ENCODE measurements around the gene DCDC1. TPM values are rescaled to one million over a fixed set of nuclear protein-coding genes. Genes with fewer than 3 reads are reported as not detected.

The DCDC1 gene
- total and polyA plus RNA-seq, 9 of the 15 experiments (the other 6 are each of a cell fraction or from before 2014, with no cell fraction given) = 0.05 to 0.18 (median 0.08) TPM; not detected in 3

DNA sequence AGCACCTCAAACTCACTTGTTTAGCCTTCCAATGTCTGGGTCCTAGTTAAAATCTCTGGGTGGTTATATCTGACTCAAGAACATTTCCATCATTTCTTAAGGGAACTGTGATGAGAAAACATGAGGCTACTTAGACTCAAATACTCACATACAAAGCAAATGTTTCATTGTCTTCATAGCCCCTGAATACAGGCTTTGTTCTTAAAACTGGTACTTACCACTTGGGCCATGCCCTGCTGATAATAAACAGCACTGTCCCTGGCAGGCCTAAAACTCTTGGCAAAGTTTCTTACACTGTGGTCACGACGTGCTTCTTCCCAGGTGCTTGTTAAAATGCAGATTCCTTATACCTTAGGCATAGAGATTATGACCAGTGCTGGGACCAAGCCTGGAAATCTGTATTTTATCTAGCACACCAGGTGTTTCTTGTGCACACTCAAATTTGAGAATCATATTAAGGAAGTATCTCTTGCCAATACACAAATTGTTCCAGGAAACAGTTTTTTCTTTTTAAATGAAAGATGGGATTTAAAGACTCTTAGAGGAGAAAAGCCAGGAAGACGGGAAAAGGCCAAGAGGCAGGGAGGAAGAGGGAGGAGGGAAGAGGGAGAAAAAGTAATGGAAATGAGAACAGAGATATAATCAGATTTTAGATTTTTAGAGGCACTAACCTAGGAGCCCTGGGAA is 495.5 kb downstream of the DCDC1 start:
- no peak for TF ChIP-seq GATA2 (CRISPR knock-in tag; IDR thresholded peaks at IDR 0.05)
- TF ChIP-seq ZNF436 (CRISPR knock-in tag; IDR thresholded peaks at IDR 0.05) = no peak
- no peak for TF ChIP-seq TEAD4 (IDR thresholded peaks at IDR 0.05; ENCODE audit: low read length)
- no peak for TF ChIP-seq TEAD4 (CRISPR knock-in tag; IDR thresholded peaks at IDR 0.05; ENCODE audit: borderline replicate concordance)
- no peak for TF ChIP-seq FIP1L1 (IDR thresholded peaks at IDR 0.05; ENCODE audit: low read depth, low read length, poor library complexity, severe bottlenecking)
- TF ChIP-seq ZNF311 (CRISPR knock-in tag; IDR thresholded peaks at IDR 0.05) = no peak
- no peak for TF ChIP-seq PRMT5 (CRISPR knock-in tag; IDR thresholded peaks at IDR 0.05)
- no peak for TF ChIP-seq NFATC3 (IDR thresholded peaks at IDR 0.05)
- TF ChIP-seq, protein P1, sequence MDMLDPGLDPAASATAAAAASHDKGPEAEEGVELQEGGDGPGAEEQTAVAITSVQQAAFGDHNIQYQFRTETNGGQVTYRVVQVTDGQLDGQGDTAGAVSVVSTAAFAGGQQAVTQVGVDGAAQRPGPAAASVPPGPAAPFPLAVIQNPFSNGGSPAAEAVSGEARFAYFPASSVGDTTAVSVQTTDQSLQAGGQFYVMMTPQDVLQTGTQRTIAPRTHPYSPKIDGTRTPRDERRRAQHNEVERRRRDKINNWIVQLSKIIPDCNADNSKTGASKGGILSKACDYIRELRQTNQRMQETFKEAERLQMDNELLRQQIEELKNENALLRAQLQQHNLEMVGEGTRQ (CRISPR knock-in tag; IDR thresholded peaks at IDR 0.05) = no peak
- TF ChIP-seq, protein P2, sequence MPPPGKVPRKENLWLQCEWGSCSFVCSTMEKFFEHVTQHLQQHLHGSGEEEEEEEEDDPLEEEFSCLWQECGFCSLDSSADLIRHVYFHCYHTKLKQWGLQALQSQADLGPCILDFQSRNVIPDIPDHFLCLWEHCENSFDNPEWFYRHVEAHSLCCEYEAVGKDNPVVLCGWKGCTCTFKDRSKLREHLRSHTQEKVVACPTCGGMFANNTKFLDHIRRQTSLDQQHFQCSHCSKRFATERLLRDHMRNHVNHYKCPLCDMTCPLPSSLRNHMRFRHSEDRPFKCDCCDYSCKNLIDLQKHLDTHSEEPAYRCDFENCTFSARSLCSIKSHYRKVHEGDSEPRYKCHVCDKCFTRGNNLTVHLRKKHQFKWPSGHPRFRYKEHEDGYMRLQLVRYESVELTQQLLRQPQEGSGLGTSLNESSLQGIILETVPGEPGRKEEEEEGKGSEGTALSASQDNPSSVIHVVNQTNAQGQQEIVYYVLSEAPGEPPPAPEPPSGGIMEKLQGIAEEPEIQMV (tag; conservative IDR thresholded peaks at IDR 0.05; ENCODE audit: low read depth) = no peak
- Histone ChIP-seq H3K4me2 (ENCODE audit: insufficient read depth, low read length) (no peak overlapping the region), H3K27ac (ENCODE audit: extremely low read depth, low read depth, low read length) (no peak overlapping the region), H3K36me3 (ENCODE audit: control insufficient read depth, insufficient read depth, low read length) (no peaks in the 10 kb centered on the region), H3K4me3 (no peak overlapping the region), H4K20me1 (replicated peaks; ENCODE audit: control insufficient read depth, insufficient read depth, low read length) (no peaks in the 10 kb centered on the region), H3K9me3 (replicated peaks; ENCODE audit: control insufficient read depth, insufficient read depth, low read depth, low read length) (no peaks in the 10 kb centered on the region), H2AFZ (ENCODE audit: low read depth, low read length) (no peak overlapping the region), H3K79me2 (ENCODE audit: control insufficient read depth, insufficient read depth, low read length) (no peaks in the 10 kb centered on the region), H3K27me3 (ENCODE audit: control insufficient read depth in 2 of 2, insufficient read depth in 2 of 2, low read length in 2 of 2) (no peaks in the 10 kb centered on the region), H3K4me1 (replicated peaks in 1 of 2; ENCODE audit: control insufficient read depth in 2 of 2, insufficient read depth in 2 of 2, low read length in 2 of 2) (no peaks in the 10 kb centered on the region), H3K9me1 (ENCODE audit: control insufficient read depth, insufficient read depth, low read length) (no peaks in the 10 kb centered on the region), H3K9ac (ENCODE audit: insufficient read depth in 1 of 2, low read depth in 2 of 2, low read length in 2 of 2) (no peak overlapping the region)
- FAIRE-seq = no peak
- 0% methylated on average over 3 of the region's 3 CpGs for WGBS (ENCODE audit: insufficient coverage, low coverage, missing lambda C conversion rate)
- no peak for ATAC-seq
- intact Hi-C loops (cut with micrococcal nuclease) (no loop called here), in situ Hi-C loops (cut with MboI) (no loop called here)
- ChIA-PET CTCF (ENCODE audit: low intra/inter-chr PET ratio) (no interaction called here), POLR2A (no interaction called here)
- DNase-seq (ENCODE audit: extremely low read depth in 1 of 4, low spot score in 3 of 4) = no peak
- no TSS peak for BruUV-seq (replicated peaks)

Measured in K562 (cell line).